Chondrocyte (in vitro differentiated cells): ENCODE results near the gene ASTN2. TPM values are rescaled to one million over a fixed set of nuclear protein-coding genes. Genes with fewer than 3 reads are reported as not detected.

Experiments used
- DNase-seq: peaks from one replicate; pipeline ENCODE4 v3.0.0; 2021; ENCODE audit warnings: mixed read lengths, low spot score
- H3K27ac Mint-ChIP-seq: one replicate; pipeline ENCODE4 v1.8.0; 2021; ENCODE audit warnings: mild to moderate bottlenecking, moderate library complexity, mixed read lengths; ENCODE audit not compliant: unreplicated experiment
- H3K27me3 Mint-ChIP-seq: 2 replicates; pipeline ENCODE4 v1.8.0; 2021; ENCODE audit warnings: low read depth, mixed read lengths
- H3K36me3 Mint-ChIP-seq: 2 replicates; pipeline ENCODE4 v1.8.0; 2021; ENCODE audit warnings: low read depth, mixed read lengths
- H3K4me1 Mint-ChIP-seq: 2 replicates; pipeline ENCODE4 v1.8.0; 2021; ENCODE audit warnings: low read depth, mild to moderate bottlenecking, mixed read lengths
- H3K4me3 Mint-ChIP-seq: one replicate; pipeline ENCODE4 v1.8.0; 2021; ENCODE audit warnings: mild to moderate bottlenecking, moderate library complexity, mixed read lengths; ENCODE audit not compliant: unreplicated experiment
- H3K9me3 Mint-ChIP-seq: 2 replicates; pipeline ENCODE4 v1.8.0; 2021; ENCODE audit warnings: low read depth, mixed read lengths
- CTCF ChIP-seq: fragments of 200-600 bp; sonication (generic); IDR thresholded peaks from 2 replicates; pipeline ENCODE4 v1.5.0; 2021; ENCODE audit warnings: antibody characterized with exemption, mild to moderate bottlenecking, moderate library complexity
- total RNA-seq: library from RNA; stranded (reverse); gene quantifications from 3 replicates; pipeline ENCODE4 v1.2.1, GENCODE V29; 2021

The ASTN2 gene
- total RNA-seq, 1 donor from 2014 or later = 3.6 TPM

DNA sequence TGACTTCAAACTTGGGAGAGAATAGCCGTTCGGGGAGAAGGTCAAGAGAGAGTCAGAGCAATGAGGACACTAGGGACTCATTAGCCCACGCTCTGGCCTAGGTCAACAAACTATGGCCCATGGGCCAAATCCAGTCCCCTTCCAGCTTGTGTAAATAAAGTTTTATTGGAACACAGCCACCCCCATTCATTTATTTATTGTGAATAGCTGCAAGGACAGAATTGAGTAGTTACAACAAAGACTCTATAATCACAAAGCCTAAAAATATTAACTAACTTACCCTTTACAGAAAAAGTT is 760.9 kb downstream of the ASTN2 start:
- no peak for DNase-seq
- Mint-ChIP-seq H3K27ac (no peak overlapping the region), H3K27me3 (no peaks in the 10 kb centered on the region), H3K9me3 (no peaks in the 10 kb centered on the region), H3K4me1 (peaks cover 3% of the 10 kb centered on the region), H3K4me3 (no peak overlapping the region), H3K36me3 (no peaks in the 10 kb centered on the region)
- TF ChIP-seq CTCF = no peak

GRCh38 chr9:116653348-116654058 is 761.4 kb downstream of the ASTN2 start:
- TF ChIP-seq CTCF = no peak
- no peak overlapping the region for H3K4me3 Mint-ChIP-seq
- no peak overlapping the region for H3K27ac Mint-ChIP-seq
- DNase-seq = no peak
- H3K27me3 Mint-ChIP-seq = no peaks in the 10 kb centered on the region
- no peaks in the 10 kb centered on the region for H3K36me3 Mint-ChIP-seq
- H3K4me1 Mint-ChIP-seq = peaks cover 3% of the 10 kb centered on the region
- no peaks in the 10 kb centered on the region for H3K9me3 Mint-ChIP-seq

DNA sequence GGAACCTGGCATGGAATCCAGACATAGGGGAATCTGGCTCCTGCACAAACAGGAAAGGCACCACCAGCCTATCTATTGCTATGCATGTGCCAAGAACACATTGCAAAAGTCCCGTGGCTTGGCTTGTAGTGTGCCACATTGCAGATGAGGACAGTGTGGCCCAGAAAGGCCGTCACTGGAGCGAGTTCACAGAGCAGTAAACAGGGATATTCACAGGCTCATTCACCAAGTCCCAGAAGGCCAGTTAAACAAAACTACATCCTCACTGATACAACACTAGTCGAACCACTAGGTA is 767.4 kb downstream of the ASTN2 start:
- Mint-ChIP-seq H3K27ac (peak overlapping the region; percentile 39), H3K27me3 (no peaks in the 10 kb centered on the region), H3K4me3 (no peak overlapping the region), H3K36me3 (no peaks in the 10 kb centered on the region), H3K4me1 (peaks cover 6% of the 10 kb centered on the region), H3K9me3 (no peaks in the 10 kb centered on the region)
- no peak for DNase-seq
- TF ChIP-seq CTCF = peak; percentile 61

DNA sequence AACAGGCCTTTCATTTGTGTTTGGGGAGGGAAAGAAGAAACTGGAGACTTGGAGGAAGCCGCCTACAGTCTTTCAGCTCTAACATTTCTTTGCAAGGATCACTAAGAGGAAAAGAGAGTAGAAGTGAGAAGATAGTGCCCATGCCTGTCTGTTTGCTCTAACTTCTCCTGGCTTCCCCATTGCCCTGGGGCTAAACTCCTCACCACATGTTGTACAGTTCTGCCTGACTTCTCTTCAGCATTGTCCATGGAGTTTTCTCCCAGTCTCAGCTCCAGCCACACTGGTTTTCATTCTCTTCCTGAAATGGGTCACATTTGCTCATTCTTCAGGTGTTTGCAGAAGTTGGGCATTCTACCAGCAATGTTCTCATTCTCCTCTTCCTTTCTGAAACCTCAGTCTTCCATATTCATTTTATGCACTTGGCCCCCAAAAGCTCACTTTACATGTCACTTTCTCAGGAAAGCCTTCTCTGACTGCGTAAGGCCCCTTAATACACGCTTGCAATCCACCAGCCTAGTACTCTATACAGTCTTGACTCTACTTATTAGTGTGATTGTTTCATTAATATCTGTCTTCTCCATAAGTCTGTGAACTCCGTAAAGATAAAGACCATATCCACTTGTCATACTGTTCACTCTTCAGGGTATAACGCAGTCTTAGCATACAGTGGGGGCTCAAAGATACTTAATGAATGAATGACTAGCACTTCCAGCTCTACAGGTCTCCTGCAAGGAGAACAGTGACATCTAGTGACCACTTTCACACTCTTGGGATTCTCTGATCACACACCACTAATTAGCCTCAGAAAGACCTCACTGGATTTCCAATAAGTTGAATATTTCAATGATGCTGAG is 768.0 kb downstream of the ASTN2 start:
- no peaks in the 10 kb centered on the region for H3K27me3 Mint-ChIP-seq

More for the DNA sequence above, 768.0 kb downstream of the ASTN2 start:
- no peaks in the 10 kb centered on the region for H3K36me3 Mint-ChIP-seq
- no peak for DNase-seq
- H3K27ac Mint-ChIP-seq = no peak overlapping the region
- TF ChIP-seq CTCF = peak; percentile 89
- peaks cover 6% of the 10 kb centered on the region for H3K4me1 Mint-ChIP-seq
- H3K4me3 Mint-ChIP-seq = no peak overlapping the region
- H3K9me3 Mint-ChIP-seq = no peaks in the 10 kb centered on the region
